Tibial nerve (tissue), 4 donors: ENCODE data around the gene CCT6B. TPM values are rescaled to one million over a fixed set of nuclear protein-coding genes. Genes with fewer than 3 reads are reported as not detected.

Source experiments
- DNase-seq, 2 donors: peaks; one replicate each; pipeline ENCODE4 v3.0.0-alpha.2; 2019; ENCODE audit warnings: low spot score in 2 of 2
- H3K27ac ChIP-seq, 4 donors: fragments of 200-600 bp; sonication (generic) in 3 of 4; one replicate each; pipeline ENCODE4 v1.5.1; 2017 to 2019; ENCODE audit warnings: mild to moderate bottlenecking in 1 of 4
- H3K27me3 ChIP-seq, 2 donors: fragments of 200-600 bp; sonication (generic) in 1 of 2; one replicate each; pipeline versions ENCODE4 v1.5.1 to v1.6.0; 2017 to 2019
- H3K36me3 ChIP-seq, 3 donors: fragments of 200-600 bp; sonication (generic); one replicate each; pipeline ENCODE4 v1.5.1; 2018 to 2019
- H3K4me1 ChIP-seq, 4 donors: fragments of 200-600 bp; sonication (generic) in 3 of 4; one replicate each; pipeline ENCODE4 v1.5.1; 2017 to 2019
- H3K4me3 ChIP-seq, 4 donors: fragments of 200-600 bp; sonication (generic) in 3 of 4; one replicate each; pipeline ENCODE4 v1.5.1; 2017 to 2019; ENCODE audit warnings: mild to moderate bottlenecking in 1 of 4, moderate library complexity in 1 of 4
- H3K9me3 ChIP-seq, 4 donors: fragments of 200-600 bp; sonication (generic) in 3 of 4; one replicate each; pipeline ENCODE4 v1.5.1; 2017 to 2019
- CTCF ChIP-seq, 5 experiments: fragments of 200-600 bp in 3 of 5; fragments of 450-650 bp in 2 of 5; sonication (generic) in 3 of 5; IDR thresholded peaks; one replicate each; pipeline ENCODE4 v1.5.1; 2016 to 2019; ENCODE audit warnings: antibody characterized with exemption in 5 of 5, mild to moderate bottlenecking in 3 of 5, moderate library complexity in 2 of 5
- EP300 ChIP-seq, 2 donors: sonication (generic); formaldehyde crosslinking; IDR thresholded peaks; one replicate each; pipeline ENCODE4 v1.6.1; 2017; ENCODE audit warnings: antibody characterized with exemption in 2 of 2, mild to moderate bottlenecking in 1 of 2
- POLR2A ChIP-seq, 2 donors: fragments of 450-650 bp; IDR thresholded peaks; one replicate each; pipeline ENCODE4 v1.6.1; 2017; ENCODE audit warnings: antibody characterized with exemption in 2 of 2, mild to moderate bottlenecking in 2 of 2, moderate library complexity in 2 of 2
- WGBS, 2 donors: methylation state at CpG; one replicate each; pipeline ENCODE4 v1.1.5; 2018; 5-methylcytosine and 5-hydroxymethylcytosine counted together
- total RNA-seq, 4 donors: library from RNA; depleted of rRNA; stranded (reverse); fragments of >200 nt; gene quantifications; one replicate each; pipeline ENCODE4 v1.1.0, GENCODE V29; 2016

The CCT6B gene
- total RNA-seq, 4 donors from 2014 or later, result 0.90 to 7.5 (median 3.1) TPM

GRCh38 chr17:34989473-34989872 lies 28.2 kb upstream of the CCT6B start:
- no peak overlapping the region for H3K4me3 ChIP-seq
- no peak for DNase-seq
- H3K9me3 ChIP-seq, result no peaks in the 10 kb centered on the region
- peaks cover 0 to 83% (median 30%) of the 10 kb centered on the region in 3 donors for H3K36me3 ChIP-seq
- no peak overlapping the region for H3K27ac ChIP-seq
- no peak for TF ChIP-seq EP300 (IDR thresholded peaks at IDR 0.05)
- no peak for TF ChIP-seq POLR2A (IDR thresholded peaks at IDR 0.05)
- no peak for TF ChIP-seq CTCF (IDR thresholded peaks at IDR 0.05)
- no peaks in the 10 kb centered on the region for H3K27me3 ChIP-seq
- WGBS, 2 donors, result 89 to 90% methylated on average over 10 of the region's 10 CpGs
- no peaks in the 10 kb centered on the region for H3K4me1 ChIP-seq

- TF ChIP-seq EP300 (IDR thresholded peaks at IDR 0.05) (no peak), POLR2A (IDR thresholded peaks at IDR 0.05) (no peak), CTCF (IDR thresholded peaks at IDR 0.05) (no peak)
- H3K27me3 ChIP-seq, result no peaks in the 10 kb centered on the region
- H3K36me3 ChIP-seq, result peaks cover 0 to 75% (median 30%) of the 10 kb centered on the region in 3 donors
- H3K4me3 ChIP-seq, result no peak overlapping the region
- DNase-seq, result no peak
- no peak overlapping the region for H3K27ac ChIP-seq
- WGBS, 2 donors, result 73% methylated on average over 2 of the region's 2 CpGs
- H3K4me1 ChIP-seq, result peaks cover 0 to 3% (median 0%) of the 10 kb centered on the region in 4 donors
- no peaks in the 10 kb centered on the region for H3K9me3 ChIP-seq
Observed at GRCh38 chr17:34988644-34989043, 27.4 kb upstream of the CCT6B start.

GRCh38 chr17:34987232-34987631 lies 26.0 kb upstream of the CCT6B start:
- Histone ChIP-seq H3K27ac (no peak overlapping the region), H3K27me3 (no peaks in the 10 kb centered on the region), H3K36me3 (peaks cover 0 to 61% (median 26%) of the 10 kb centered on the region in 3 donors), H3K9me3 (no peaks in the 10 kb centered on the region), H3K4me1 (peaks cover 0 to 15% (median 2%) of the 10 kb centered on the region in 4 donors), H3K4me3 (no peak overlapping the region)
- no peak for DNase-seq
- 71 to 79% methylated on average over 2 of the region's 2 CpGs for WGBS, 2 donors
- TF ChIP-seq CTCF (IDR thresholded peaks at IDR 0.05), result no peak
- no peak for TF ChIP-seq EP300 (IDR thresholded peaks at IDR 0.05)
- no peak for TF ChIP-seq POLR2A (IDR thresholded peaks at IDR 0.05)

DNA sequence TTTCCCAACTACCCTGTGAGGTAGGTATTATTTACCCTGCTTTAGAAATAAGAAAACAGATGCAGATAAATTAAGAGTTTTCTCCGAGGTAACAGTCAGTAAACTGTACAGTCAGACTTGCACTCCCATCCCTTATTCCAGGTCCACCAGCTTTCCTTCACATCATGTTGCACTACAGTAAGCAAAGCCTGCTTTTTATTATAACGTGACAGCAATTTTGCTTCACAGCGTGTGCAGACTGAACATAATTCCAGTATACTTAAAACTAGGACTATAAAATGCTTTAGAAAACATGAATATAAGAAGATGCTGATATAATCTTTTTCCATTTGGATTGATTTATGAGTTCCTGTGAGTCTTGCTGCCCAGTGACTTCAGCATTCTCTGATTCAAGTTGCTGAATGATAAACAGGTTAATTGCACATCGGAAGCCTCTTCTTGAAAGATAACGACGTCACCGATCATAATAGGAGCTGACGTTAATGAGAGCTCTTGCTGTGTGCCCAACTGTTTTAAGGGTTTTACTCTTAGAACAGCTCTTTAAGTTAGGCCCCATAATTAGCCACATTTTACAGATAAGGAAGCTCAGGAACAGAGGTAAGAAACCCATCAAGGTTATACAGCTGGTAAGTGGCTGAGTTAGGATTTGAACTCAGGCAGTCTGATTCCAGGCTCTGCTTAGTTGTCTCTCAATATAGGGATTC lies 20.4 kb upstream of the CCT6B start:
- WGBS, 2 donors, result 12% methylated on average over 8 of the region's 8 CpGs
- H3K27ac ChIP-seq, result peak overlapping the region; percentile 93 to 100 (median 98)
- H3K9me3 ChIP-seq, result no peaks in the 10 kb centered on the region
- peaks cover 0 to 39% (median 14%) of the 10 kb centered on the region in 4 donors for H3K4me1 ChIP-seq
- TF ChIP-seq POLR2A (IDR thresholded peaks at IDR 0.05) (no peak), EP300 (IDR thresholded peaks at IDR 0.05) (no peak), CTCF (IDR thresholded peaks at IDR 0.05) (no peak)
- DNase-seq, result no peak
- H3K27me3 ChIP-seq, result no peaks in the 10 kb centered on the region
- peak overlapping the region; percentile 82 to 97 (median 90) for H3K4me3 ChIP-seq
- peaks cover 0 to 10% (median 4%) of the 10 kb centered on the region in 3 donors for H3K36me3 ChIP-seq
